Panc1 (cell line): ENCODE results near the gene ZNF180.

Experiments
- POLR2AphosphoS5 ChIP-seq: IDR thresholded peaks from 2 replicates; pipeline ENCODE4 v1.6.1; 2012; ENCODE audit warnings: mild to moderate bottlenecking, low read depth, low read length, moderate library complexity
- SIN3A ChIP-seq: IDR thresholded peaks from 2 replicates; pipeline ENCODE4 v1.6.1; 2012; ENCODE audit warnings: low read depth, mild to moderate bottlenecking, low read length, moderate library complexity, borderline replicate concordance; ENCODE audit not compliant: insufficient read depth
- TCF7L2 ChIP-seq: IDR thresholded peaks from 2 replicates; pipeline ENCODE4 v1.6.1; 2011; ENCODE audit warnings: mild to moderate bottlenecking, low read depth, low read length, inconsistent platforms
- TF ChIP-seq, protein P1 (sequence below): fragments of 450-650 bp; IDR thresholded peaks from 2 replicates; pipeline ENCODE4 v1.5.1; 2017; ENCODE audit warnings: mild to moderate bottlenecking
- TF ChIP-seq, protein P2 (sequence below), 2 experiments: IDR thresholded peaks; 2 replicates each; pipeline ENCODE4 v1.6.1; 2011 to 2012; ENCODE audit warnings: low read depth in 2 of 2, control low read depth in 1 of 2, low read length in 1 of 2, mild to moderate bottlenecking in 1 of 2, moderate library complexity in 1 of 2; ENCODE audit not compliant: insufficient read depth in 1 of 2

DNA sequence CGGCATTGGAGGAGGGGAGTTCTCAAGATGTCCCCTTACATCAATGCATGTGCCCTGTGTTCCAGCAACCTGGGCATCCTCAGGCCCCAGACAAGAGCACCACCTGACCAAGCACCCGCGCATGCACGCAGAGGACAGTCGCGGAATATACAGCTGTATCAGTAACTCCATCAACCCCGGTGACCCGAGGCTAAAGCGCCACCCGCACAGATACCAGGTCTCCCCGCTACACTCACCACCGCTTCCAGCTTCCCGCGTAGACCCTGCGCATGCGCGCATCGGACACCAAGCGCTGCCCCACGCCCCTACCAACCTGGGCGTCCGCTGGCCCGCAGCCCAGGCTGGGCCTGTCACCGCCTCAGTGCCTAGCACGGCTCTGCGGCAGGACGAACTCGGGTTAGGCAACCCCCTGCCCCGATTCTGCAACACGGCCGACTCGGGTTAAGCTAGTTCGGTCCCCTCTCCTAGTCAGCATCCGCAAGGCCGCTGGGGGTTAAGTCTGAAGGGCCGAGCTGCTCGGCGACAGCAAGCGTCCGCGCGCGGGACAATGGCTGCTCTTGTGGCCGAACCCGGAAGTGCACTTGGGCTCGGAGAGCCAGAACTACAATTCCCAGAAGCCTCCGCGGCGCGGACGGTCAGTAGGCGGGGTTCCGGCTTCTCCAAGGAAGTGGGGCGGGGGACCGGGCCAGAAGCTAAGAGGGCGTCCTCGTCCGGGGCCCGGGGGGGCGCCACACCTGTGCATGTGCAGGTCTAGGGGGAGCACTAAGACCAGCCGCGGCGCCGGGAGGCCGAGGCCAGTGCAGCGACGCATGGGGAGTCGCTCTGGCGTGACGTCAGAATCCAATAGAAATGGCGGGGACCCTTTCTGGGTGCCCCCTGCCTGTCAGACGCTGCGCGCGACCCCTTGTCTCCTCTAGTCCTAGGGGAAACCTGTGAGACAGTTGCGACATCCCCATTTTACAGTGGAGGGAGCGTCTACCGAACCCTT, at the start of gene ZNF180:
- no peak for TF ChIP-seq SIN3A
- TF ChIP-seq, protein P1, sequence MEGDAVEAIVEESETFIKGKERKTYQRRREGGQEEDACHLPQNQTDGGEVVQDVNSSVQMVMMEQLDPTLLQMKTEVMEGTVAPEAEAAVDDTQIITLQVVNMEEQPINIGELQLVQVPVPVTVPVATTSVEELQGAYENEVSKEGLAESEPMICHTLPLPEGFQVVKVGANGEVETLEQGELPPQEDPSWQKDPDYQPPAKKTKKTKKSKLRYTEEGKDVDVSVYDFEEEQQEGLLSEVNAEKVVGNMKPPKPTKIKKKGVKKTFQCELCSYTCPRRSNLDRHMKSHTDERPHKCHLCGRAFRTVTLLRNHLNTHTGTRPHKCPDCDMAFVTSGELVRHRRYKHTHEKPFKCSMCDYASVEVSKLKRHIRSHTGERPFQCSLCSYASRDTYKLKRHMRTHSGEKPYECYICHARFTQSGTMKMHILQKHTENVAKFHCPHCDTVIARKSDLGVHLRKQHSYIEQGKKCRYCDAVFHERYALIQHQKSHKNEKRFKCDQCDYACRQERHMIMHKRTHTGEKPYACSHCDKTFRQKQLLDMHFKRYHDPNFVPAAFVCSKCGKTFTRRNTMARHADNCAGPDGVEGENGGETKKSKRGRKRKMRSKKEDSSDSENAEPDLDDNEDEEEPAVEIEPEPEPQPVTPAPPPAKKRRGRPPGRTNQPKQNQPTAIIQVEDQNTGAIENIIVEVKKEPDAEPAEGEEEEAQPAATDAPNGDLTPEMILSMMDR = peak; percentile 57
- peak; percentile 43; the same call in 1 of the 2 replicates for TF ChIP-seq POLR2AphosphoS5
- TF ChIP-seq, protein P2, sequence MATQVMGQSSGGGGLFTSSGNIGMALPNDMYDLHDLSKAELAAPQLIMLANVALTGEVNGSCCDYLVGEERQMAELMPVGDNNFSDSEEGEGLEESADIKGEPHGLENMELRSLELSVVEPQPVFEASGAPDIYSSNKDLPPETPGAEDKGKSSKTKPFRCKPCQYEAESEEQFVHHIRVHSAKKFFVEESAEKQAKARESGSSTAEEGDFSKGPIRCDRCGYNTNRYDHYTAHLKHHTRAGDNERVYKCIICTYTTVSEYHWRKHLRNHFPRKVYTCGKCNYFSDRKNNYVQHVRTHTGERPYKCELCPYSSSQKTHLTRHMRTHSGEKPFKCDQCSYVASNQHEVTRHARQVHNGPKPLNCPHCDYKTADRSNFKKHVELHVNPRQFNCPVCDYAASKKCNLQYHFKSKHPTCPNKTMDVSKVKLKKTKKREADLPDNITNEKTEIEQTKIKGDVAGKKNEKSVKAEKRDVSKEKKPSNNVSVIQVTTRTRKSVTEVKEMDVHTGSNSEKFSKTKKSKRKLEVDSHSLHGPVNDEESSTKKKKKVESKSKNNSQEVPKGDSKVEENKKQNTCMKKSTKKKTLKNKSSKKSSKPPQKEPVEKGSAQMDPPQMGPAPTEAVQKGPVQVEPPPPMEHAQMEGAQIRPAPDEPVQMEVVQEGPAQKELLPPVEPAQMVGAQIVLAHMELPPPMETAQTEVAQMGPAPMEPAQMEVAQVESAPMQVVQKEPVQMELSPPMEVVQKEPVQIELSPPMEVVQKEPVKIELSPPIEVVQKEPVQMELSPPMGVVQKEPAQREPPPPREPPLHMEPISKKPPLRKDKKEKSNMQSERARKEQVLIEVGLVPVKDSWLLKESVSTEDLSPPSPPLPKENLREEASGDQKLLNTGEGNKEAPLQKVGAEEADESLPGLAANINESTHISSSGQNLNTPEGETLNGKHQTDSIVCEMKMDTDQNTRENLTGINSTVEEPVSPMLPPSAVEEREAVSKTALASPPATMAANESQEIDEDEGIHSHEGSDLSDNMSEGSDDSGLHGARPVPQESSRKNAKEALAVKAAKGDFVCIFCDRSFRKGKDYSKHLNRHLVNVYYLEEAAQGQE (IDR thresholded peaks at IDR 0.05; ENCODE audit: insufficient read depth in 1 of 2, low read depth in 2 of 2, low read length in 1 of 2) = no peak
- TF ChIP-seq TCF7L2 = no peak
